GM12874 (cell line): Measurements from ENCODE around the gene ARFGAP1.

Experiments
- CTCF ChIP-seq: IDR thresholded peaks from 2 replicates; pipeline ENCODE4 v1.5.1; 2011; ENCODE audit warnings: low read depth, mild to moderate bottlenecking, control low read depth, low read length, moderate library complexity; ENCODE audit not compliant: insufficient read depth

The ARFGAP1 gene

GRCh38 chr20:63257629-63258028 lies 15.0 kb upstream of the ARFGAP1 start:
- TF ChIP-seq CTCF: no peak

GRCh38 chr20:63258781-63259180 lies 13.8 kb upstream of the ARFGAP1 start:
- TF ChIP-seq CTCF: no peak

GRCh38 chr20:63259734-63260460 lies 12.7 kb upstream of the ARFGAP1 start:
- TF ChIP-seq CTCF: no peak

GRCh38 chr20:63260521-63260920 lies 12.1 kb upstream of the ARFGAP1 start:
- no peak for TF ChIP-seq CTCF

GRCh38 chr20:63261060-63261794 lies 11.4 kb upstream of the ARFGAP1 start:
- no peak for TF ChIP-seq CTCF

- no peak for TF ChIP-seq CTCF
These were observed 10.7 kb upstream of the ARFGAP1 start for GRCh38 chr20:63261795-63262528.

- no peak for TF ChIP-seq CTCF
These were observed 9.8 kb upstream of the ARFGAP1 start for GRCh38 chr20:63262836-63263235.
